ENCODE measurements around the gene NOL11.

Gene NOL11

GRCh38 chr17:67717624-67718324 lies at the start of gene NOL11:
TSS of gene NOL11 (plus strand) at chr17:67717936. CDS start at chr17:67717948, 12 bp downstream.
- Histone ChIP-seq H3K4me3 (ENCODE audit: low read depth, low read length) (peak within 1 kb of the TSS; percentile 92), H3K9ac (ENCODE audit: low read depth, low read length) (peak within 1 kb of the TSS; percentile 99), H3K27me3 (ENCODE audit: control insufficient read depth, insufficient read depth, low read length) (no peaks in the 10 kb centered on the region), H3K4me1 (ENCODE audit: control insufficient read depth, insufficient read depth, low read length) (no peaks in the 10 kb centered on the region), H3K9me3 (ENCODE audit: control insufficient read depth, insufficient read depth, low read length) (no peaks in the 10 kb centered on the region), H3K36me3 (ENCODE audit: control insufficient read depth, insufficient read depth, low read length) (peaks cover 13% of the 10 kb centered on the region)

- Histone ChIP-seq H3K27me3 (ENCODE audit: control insufficient read depth, insufficient read depth, low read length) (no peaks in the 10 kb centered on the region), H3K9ac (ENCODE audit: low read depth, low read length) (no peak overlapping the region), H3K4me3 (ENCODE audit: low read depth, low read length) (no peak overlapping the region), H3K4me1 (ENCODE audit: control insufficient read depth, insufficient read depth, low read length) (no peaks in the 10 kb centered on the region), H3K36me3 (ENCODE audit: control insufficient read depth, insufficient read depth, low read length) (peaks cover 3% of the 10 kb centered on the region), H3K9me3 (ENCODE audit: control insufficient read depth, insufficient read depth, low read length) (no peaks in the 10 kb centered on the region)
Measured at GRCh38 chr17:67671493-67671892, 46.2 kb upstream of the NOL11 start.

GRCh38 chr17:67672592-67673335 lies 45.0 kb upstream of the NOL11 start:
- Histone ChIP-seq H3K9ac (ENCODE audit: low read depth, low read length) (no peak overlapping the region), H3K4me1 (ENCODE audit: control insufficient read depth, insufficient read depth, low read length) (no peaks in the 10 kb centered on the region), H3K9me3 (ENCODE audit: control insufficient read depth, insufficient read depth, low read length) (no peaks in the 10 kb centered on the region), H3K36me3 (ENCODE audit: control insufficient read depth, insufficient read depth, low read length) (peaks cover 3% of the 10 kb centered on the region), H3K4me3 (ENCODE audit: low read depth, low read length) (no peak overlapping the region), H3K27me3 (ENCODE audit: control insufficient read depth, insufficient read depth, low read length) (no peaks in the 10 kb centered on the region)

DNA sequence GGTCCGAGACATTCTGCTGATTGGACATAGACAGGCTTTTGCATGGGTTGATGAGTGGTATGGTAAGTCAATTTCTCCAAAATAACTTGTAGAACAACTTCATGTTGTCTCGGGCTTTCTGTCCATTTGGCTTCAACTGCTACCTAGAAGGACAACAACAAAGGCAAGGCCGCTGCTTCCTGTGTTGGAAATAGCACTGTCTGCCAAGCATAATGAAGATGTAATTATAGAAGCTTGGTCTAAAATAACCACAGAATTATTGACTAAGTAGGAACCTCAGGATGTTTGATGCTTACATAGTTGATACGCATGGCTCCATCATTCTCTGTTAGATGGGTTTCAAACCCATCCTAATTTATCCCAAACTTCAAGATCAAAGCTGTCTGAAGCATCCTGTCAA lies 42.3 kb upstream of the NOL11 start:
- H3K9me3 ChIP-seq (ENCODE audit: control insufficient read depth, insufficient read depth, low read length), result no peaks in the 10 kb centered on the region
- no peaks in the 10 kb centered on the region for H3K36me3 ChIP-seq (ENCODE audit: control insufficient read depth, insufficient read depth, low read length)
- no peak overlapping the region for H3K4me3 ChIP-seq (ENCODE audit: low read depth, low read length)
- H3K9ac ChIP-seq (ENCODE audit: low read depth, low read length), result no peak overlapping the region
- no peaks in the 10 kb centered on the region for H3K4me1 ChIP-seq (ENCODE audit: control insufficient read depth, insufficient read depth, low read length)
- H3K27me3 ChIP-seq (ENCODE audit: control insufficient read depth, insufficient read depth, low read length), result no peaks in the 10 kb centered on the region

GRCh38 chr17:67676305-67676704 lies 41.4 kb upstream of the NOL11 start:
- H3K36me3 ChIP-seq (ENCODE audit: control insufficient read depth, insufficient read depth, low read length), result no peaks in the 10 kb centered on the region
- H3K9ac ChIP-seq (ENCODE audit: low read depth, low read length), result no peak overlapping the region
- H3K4me1 ChIP-seq (ENCODE audit: control insufficient read depth, insufficient read depth, low read length), result no peaks in the 10 kb centered on the region
- H3K9me3 ChIP-seq (ENCODE audit: control insufficient read depth, insufficient read depth, low read length), result no peaks in the 10 kb centered on the region
- H3K4me3 ChIP-seq (ENCODE audit: low read depth, low read length), result no peak overlapping the region
- no peaks in the 10 kb centered on the region for H3K27me3 ChIP-seq (ENCODE audit: control insufficient read depth, insufficient read depth, low read length)

- Histone ChIP-seq H3K9ac (ENCODE audit: low read depth, low read length) (no peak overlapping the region), H3K36me3 (ENCODE audit: control insufficient read depth, insufficient read depth, low read length) (no peaks in the 10 kb centered on the region), H3K9me3 (ENCODE audit: control insufficient read depth, insufficient read depth, low read length) (no peaks in the 10 kb centered on the region), H3K4me1 (ENCODE audit: control insufficient read depth, insufficient read depth, low read length) (no peaks in the 10 kb centered on the region), H3K27me3 (ENCODE audit: control insufficient read depth, insufficient read depth, low read length) (no peaks in the 10 kb centered on the region), H3K4me3 (ENCODE audit: low read depth, low read length) (no peak overlapping the region)
Measured at GRCh38 chr17:67678414-67678813, 39.3 kb upstream of the NOL11 start.

DNA sequence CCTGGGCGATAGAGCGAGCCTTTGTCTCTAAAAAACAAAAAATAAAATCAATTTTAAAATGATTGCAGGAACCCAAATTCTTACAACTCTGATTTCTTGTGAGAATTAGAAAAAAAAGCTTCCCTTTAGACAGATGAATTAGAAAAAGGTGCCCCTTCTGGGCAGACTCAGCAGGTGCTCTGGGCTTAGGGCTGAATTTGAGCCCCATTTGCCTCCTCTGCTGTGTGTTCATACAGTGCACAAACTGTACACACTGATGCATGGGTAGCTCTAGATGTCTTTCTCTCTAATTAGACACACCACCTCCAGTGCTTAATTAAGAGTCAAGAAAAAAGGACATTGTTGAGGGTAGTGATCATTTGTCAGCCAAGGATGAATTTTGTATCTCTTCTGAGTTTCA lies 38.5 kb upstream of the NOL11 start:
- H3K9ac ChIP-seq (ENCODE audit: low read depth, low read length), result no peak overlapping the region
- no peak overlapping the region for H3K4me3 ChIP-seq (ENCODE audit: low read depth, low read length)
- no peaks in the 10 kb centered on the region for H3K9me3 ChIP-seq (ENCODE audit: control insufficient read depth, insufficient read depth, low read length)
- H3K27me3 ChIP-seq (ENCODE audit: control insufficient read depth, insufficient read depth, low read length), result no peaks in the 10 kb centered on the region
- H3K4me1 ChIP-seq (ENCODE audit: control insufficient read depth, insufficient read depth, low read length), result no peaks in the 10 kb centered on the region
- no peaks in the 10 kb centered on the region for H3K36me3 ChIP-seq (ENCODE audit: control insufficient read depth, insufficient read depth, low read length)

- Histone ChIP-seq H3K36me3 (ENCODE audit: control insufficient read depth, insufficient read depth, low read length) (no peaks in the 10 kb centered on the region), H3K4me3 (ENCODE audit: low read depth, low read length) (no peak overlapping the region), H3K9me3 (ENCODE audit: control insufficient read depth, insufficient read depth, low read length) (no peaks in the 10 kb centered on the region), H3K4me1 (ENCODE audit: control insufficient read depth, insufficient read depth, low read length) (no peaks in the 10 kb centered on the region), H3K9ac (ENCODE audit: low read depth, low read length) (no peak overlapping the region), H3K27me3 (ENCODE audit: control insufficient read depth, insufficient read depth, low read length) (no peaks in the 10 kb centered on the region)
Measured at GRCh38 chr17:67679721-67680120, 38.0 kb upstream of the NOL11 start.

DNA sequence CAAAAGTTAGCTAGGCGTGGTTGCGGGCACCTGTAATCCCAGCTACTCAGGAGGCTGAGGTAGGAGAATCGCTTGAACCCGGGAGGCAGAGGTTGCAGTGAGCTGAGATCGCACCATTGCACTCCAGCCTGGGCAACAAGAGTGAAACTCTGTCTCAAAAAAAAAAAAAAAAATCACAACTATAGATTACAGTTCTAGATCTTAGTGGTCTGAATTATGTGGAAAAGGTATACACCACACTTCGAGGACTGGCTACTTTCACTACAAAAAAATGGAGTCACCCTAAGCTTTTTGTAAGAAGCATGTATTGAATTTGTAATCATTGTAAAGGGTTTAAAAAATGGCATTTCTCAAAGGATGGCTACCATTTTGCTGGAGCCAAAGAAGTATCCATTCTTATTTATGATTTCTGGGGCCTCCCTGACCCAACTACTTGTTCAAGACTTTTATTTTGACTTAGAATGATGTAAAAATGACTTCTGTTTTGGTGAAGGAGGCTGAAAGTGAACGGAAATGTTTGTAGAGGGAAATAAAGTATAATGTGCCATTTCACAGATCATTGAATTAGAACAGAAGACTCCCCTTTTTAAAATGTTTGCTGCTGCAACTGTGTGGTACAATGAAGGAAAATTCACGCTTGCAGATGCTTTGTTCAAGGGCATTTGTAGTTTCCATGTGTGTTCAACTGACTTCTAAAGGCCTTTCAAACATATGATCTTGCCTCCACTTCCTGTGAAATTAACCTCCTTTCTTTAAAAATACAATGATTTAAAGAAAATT lies 37.1 kb upstream of the NOL11 start:
- Histone ChIP-seq H3K27me3 (ENCODE audit: control insufficient read depth, insufficient read depth, low read length) (no peaks in the 10 kb centered on the region), H3K9me3 (ENCODE audit: control insufficient read depth, insufficient read depth, low read length) (no peaks in the 10 kb centered on the region), H3K4me1 (ENCODE audit: control insufficient read depth, insufficient read depth, low read length) (no peaks in the 10 kb centered on the region), H3K9ac (ENCODE audit: low read depth, low read length) (no peak overlapping the region), H3K4me3 (ENCODE audit: low read depth, low read length) (no peak overlapping the region), H3K36me3 (ENCODE audit: control insufficient read depth, insufficient read depth, low read length) (no peaks in the 10 kb centered on the region)

DNA sequence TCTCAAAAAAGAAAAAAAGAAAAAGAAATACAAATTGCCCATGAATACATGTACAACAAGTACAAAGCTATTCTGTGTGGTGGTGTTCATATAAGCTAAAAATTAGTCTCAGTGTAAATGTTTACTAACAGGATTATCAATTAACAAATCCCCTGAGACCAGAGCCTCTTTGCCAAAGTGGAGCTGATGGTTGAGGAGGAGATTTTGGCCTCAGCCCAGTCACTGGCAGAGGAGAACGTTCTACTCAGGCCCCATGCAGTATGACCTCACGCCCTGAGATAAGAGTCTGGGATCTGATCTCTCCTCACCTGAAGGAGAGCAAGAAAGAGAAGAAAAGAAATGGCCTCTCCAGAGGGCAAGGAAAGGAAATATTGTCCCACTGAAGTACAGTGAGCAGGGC lies 35.5 kb upstream of the NOL11 start:
- Histone ChIP-seq H3K9ac (ENCODE audit: low read depth, low read length) (no peak overlapping the region), H3K27me3 (ENCODE audit: control insufficient read depth, insufficient read depth, low read length) (no peaks in the 10 kb centered on the region), H3K36me3 (ENCODE audit: control insufficient read depth, insufficient read depth, low read length) (no peaks in the 10 kb centered on the region), H3K9me3 (ENCODE audit: control insufficient read depth, insufficient read depth, low read length) (no peaks in the 10 kb centered on the region), H3K4me1 (ENCODE audit: control insufficient read depth, insufficient read depth, low read length) (no peaks in the 10 kb centered on the region), H3K4me3 (ENCODE audit: low read depth, low read length) (no peak overlapping the region)

DNA sequence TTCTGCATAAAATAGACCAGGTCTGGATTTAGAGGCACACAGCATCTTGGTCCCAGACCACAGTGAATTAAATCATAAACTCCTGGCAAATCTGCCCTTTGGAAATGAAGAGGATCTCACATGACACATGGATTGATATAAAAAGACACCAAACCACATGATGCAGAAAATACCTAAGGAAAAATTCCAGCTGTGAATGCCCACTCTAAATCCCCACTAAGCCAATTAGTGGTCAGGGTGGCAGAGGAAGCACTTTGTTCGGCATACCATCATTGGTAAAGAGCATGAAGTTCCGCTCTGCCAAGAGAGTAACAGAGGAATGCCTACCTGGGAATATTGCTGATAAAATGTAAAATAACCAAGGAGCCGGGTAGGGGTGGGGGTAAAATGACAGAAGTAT lies 32.4 kb upstream of the NOL11 start:
- Histone ChIP-seq H3K36me3 (ENCODE audit: control insufficient read depth, insufficient read depth, low read length) (no peaks in the 10 kb centered on the region), H3K4me1 (ENCODE audit: control insufficient read depth, insufficient read depth, low read length) (peaks cover 5% of the 10 kb centered on the region), H3K4me3 (ENCODE audit: low read depth, low read length) (no peak overlapping the region), H3K27me3 (ENCODE audit: control insufficient read depth, insufficient read depth, low read length) (no peaks in the 10 kb centered on the region), H3K9me3 (ENCODE audit: control insufficient read depth, insufficient read depth, low read length) (no peaks in the 10 kb centered on the region), H3K9ac (ENCODE audit: low read depth, low read length) (no peak overlapping the region)

Data from iPS-15b (cell line).